ENCODE data around the gene BTG4. TPM values are rescaled to one million over a fixed set of nuclear protein-coding genes. Genes with fewer than 3 reads are reported as not detected.

Gene BTG4
- total RNA-seq, 2 experiments from 2014 or later = not detected

DNA sequence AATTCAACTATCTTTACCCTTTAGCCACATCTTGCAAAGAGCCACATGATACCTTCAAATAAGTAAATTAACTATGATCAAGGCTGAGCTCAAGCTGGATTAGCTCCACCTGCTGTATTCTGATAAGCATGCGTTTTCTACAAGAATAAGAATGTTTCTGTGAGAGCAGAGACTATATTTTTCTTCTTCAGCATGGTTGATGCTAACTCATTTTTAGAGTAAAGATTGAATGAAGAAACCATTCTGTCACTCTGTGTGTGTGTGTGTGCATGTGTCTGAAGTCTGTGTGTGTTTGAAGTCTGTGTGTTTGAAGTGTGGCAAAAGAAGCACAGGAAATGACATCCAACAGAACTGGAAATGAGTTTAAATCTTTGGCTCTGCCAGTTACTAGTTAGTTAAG is 16.4 kb upstream of the BTG4 start:
- no peak for DNase-seq
- POLR2A ChIA-PET = interaction anchor here (0.7 kb wide), 1 partner anchor 10 kb away, joined by 3 read pairs; no protein-coding TSS in a partner anchor
- no peak overlapping the region for H3K4me3 Mint-ChIP-seq

GRCh38 chr11:111527279-111527678 is 15.1 kb upstream of the BTG4 start:
- Mint-ChIP-seq H3K4me1 (peaks cover 21% of the 10 kb centered on the region), H3K27me3 (no peaks in the 10 kb centered on the region), H3K27ac (no peak overlapping the region), H3K36me3 (ENCODE audit: low read depth) (no peaks in the 10 kb centered on the region), H3K4me3 (no peak overlapping the region), H3K9me3 (no peaks in the 10 kb centered on the region)
- no peak for DNase-seq
- ChIA-PET POLR2A (no interaction called here), CTCF (no interaction called here)

More for the DNA sequence above, 16.4 kb upstream of the BTG4 start:
- Mint-ChIP-seq H3K27ac (no peak overlapping the region), H3K36me3 (ENCODE audit: low read depth) (no peaks in the 10 kb centered on the region), H3K9me3 (no peaks in the 10 kb centered on the region), H3K4me1 (peaks cover 23% of the 10 kb centered on the region), H3K27me3 (no peaks in the 10 kb centered on the region)
- CTCF ChIA-PET = no interaction called here

DNA sequence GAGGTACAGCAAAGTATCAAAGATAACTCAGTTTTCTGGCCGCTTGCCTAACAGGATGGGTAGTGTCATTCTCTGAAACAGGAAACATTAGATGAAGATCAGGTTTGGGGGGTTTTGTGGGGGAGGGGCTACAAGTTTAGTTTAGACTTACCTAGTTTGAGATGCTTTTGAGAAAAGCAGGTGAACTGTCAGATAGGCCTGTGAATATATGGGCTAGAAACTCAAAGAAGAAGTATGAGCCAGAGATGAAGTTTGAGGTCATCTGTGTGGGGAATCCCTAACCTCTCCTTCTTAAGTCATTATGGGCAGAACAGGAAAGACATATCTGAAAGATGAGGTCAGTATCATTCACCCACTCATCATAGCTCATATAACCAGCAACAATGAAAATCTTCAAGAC is 14.3 kb upstream of the BTG4 start:
- H3K4me3 Mint-ChIP-seq = no peak overlapping the region
- H3K9me3 Mint-ChIP-seq = no peaks in the 10 kb centered on the region
- DNase-seq = no peak
- ChIA-PET POLR2A (no interaction called here), CTCF (no interaction called here)
- H3K36me3 Mint-ChIP-seq (ENCODE audit: low read depth) = no peaks in the 10 kb centered on the region
- H3K27me3 Mint-ChIP-seq = no peaks in the 10 kb centered on the region
- H3K27ac Mint-ChIP-seq = no peak overlapping the region
- H3K4me1 Mint-ChIP-seq = peaks cover 16% of the 10 kb centered on the region

GRCh38 chr11:111525456-111525855 is 13.3 kb upstream of the BTG4 start:
- CTCF ChIA-PET = no interaction called here
- H3K4me1 Mint-ChIP-seq = peaks cover 13% of the 10 kb centered on the region

DNA sequence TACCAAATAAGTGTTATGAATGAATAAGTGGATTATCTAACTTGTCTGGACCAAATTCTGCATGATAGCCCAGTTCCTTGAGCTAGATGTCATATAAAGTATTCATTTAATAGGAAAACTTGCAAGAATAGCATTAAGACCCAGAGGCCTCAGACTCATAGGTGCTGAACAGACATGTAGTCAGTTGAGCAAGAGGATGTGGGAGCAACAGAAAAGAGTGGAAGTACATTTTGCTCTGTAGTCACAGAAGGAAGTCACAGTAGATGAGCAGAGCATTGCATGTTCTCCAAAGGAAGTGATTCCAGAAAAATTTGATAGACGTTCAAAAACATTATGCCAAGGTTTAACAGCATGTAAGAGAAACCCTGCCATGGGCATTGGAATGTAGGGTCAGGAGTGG is 11.9 kb upstream of the BTG4 start:
- Mint-ChIP-seq H3K9me3 (no peaks in the 10 kb centered on the region), H3K4me3 (no peak overlapping the region), H3K27ac (no peak overlapping the region), H3K4me1 (peaks cover 12% of the 10 kb centered on the region), H3K27me3 (no peaks in the 10 kb centered on the region), H3K36me3 (ENCODE audit: low read depth) (no peaks in the 10 kb centered on the region)
- ChIA-PET CTCF (no interaction called here), POLR2A (no interaction called here)
- DNase-seq = no peak

More at GRCh38 chr11:111525456-111525855, 13.3 kb upstream of the BTG4 start:
- Mint-ChIP-seq H3K9me3 (no peaks in the 10 kb centered on the region), H3K27me3 (no peaks in the 10 kb centered on the region), H3K36me3 (ENCODE audit: low read depth) (no peaks in the 10 kb centered on the region), H3K4me3 (no peak overlapping the region), H3K27ac (no peak overlapping the region)
- POLR2A ChIA-PET = no interaction called here
- DNase-seq = no peak

GRCh38 chr11:111523343-111523742 is 11.2 kb upstream of the BTG4 start:
- Mint-ChIP-seq H3K27ac (no peak overlapping the region), H3K4me3 (no peak overlapping the region), H3K27me3 (no peaks in the 10 kb centered on the region), H3K36me3 (ENCODE audit: low read depth) (no peaks in the 10 kb centered on the region), H3K4me1 (peaks cover 5% of the 10 kb centered on the region), H3K9me3 (no peaks in the 10 kb centered on the region)
- ChIA-PET CTCF (interaction anchor here (0.9 kb wide), 1 partner anchor 10 kb away, joined by 6 read pairs; no protein-coding TSS in a partner anchor), POLR2A (no interaction called here)
- DNase-seq = no peak

DNA sequence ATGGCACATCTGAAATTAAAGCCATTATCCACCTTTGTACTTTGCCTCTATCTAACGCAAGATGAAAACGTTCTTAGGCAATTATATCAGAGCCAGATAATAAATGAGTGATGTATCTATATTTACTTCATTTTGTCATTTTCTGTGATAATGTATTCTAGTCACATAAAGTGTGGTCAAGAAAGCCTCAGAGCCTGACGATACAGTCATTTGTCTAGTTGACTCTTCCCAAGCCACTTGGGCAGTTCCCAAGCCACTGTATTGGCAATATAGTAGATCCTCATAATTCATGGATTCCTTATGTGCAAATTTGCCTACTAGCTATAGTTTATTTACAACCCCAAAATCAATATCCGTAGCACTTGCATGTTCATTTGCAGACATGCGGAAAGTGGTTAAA is 10.2 kb upstream of the BTG4 start:
- CTCF ChIA-PET = interaction anchor here (0.7 kb wide), 1 partner anchor 179 kb away, joined by 3 read pairs; no protein-coding TSS in a partner anchor
- H3K27ac Mint-ChIP-seq = no peak overlapping the region
- no peak for DNase-seq
- peaks cover 2% of the 10 kb centered on the region for H3K27me3 Mint-ChIP-seq
- no peaks in the 10 kb centered on the region for H3K36me3 Mint-ChIP-seq (ENCODE audit: low read depth)
- H3K4me1 Mint-ChIP-seq = peaks cover 5% of the 10 kb centered on the region
- no peak overlapping the region for H3K4me3 Mint-ChIP-seq
- POLR2A ChIA-PET = interaction anchor here (0.7 kb wide), 1 partner anchor 9 kb away, joined by 3 read pairs; no protein-coding TSS in a partner anchor
- no peaks in the 10 kb centered on the region for H3K9me3 Mint-ChIP-seq

DNA sequence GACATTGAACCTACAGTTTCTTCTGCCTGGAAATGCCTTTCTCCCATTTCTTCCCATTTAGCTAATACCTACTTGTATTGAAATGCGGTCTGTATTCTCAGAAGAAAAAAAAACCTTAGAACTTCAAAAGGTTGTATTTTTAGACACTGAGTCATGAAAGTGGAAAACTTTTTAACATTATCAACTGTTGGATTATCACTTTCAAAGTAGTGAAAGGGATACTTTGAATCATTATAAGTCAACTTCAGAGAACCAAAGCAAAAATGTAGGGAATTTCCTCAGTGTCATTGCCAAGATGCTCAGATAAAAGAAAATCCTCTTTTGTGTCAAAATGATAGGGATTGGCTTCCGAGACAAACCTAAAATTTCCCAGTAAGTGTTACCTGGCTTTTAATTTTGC is 8.9 kb upstream of the BTG4 start:
- peaks cover 3% of the 10 kb centered on the region for H3K27me3 Mint-ChIP-seq
- ChIA-PET CTCF (no interaction called here), POLR2A (no interaction called here)
- H3K4me1 Mint-ChIP-seq = peaks cover under 1% of the 10 kb centered on the region
- no peaks in the 10 kb centered on the region for H3K36me3 Mint-ChIP-seq (ENCODE audit: low read depth)
- no peak for DNase-seq
- H3K27ac Mint-ChIP-seq = no peak overlapping the region
- H3K4me3 Mint-ChIP-seq = no peak overlapping the region
- no peaks in the 10 kb centered on the region for H3K9me3 Mint-ChIP-seq

- Mint-ChIP-seq H3K36me3 (ENCODE audit: low read depth) (no peaks in the 10 kb centered on the region), H3K4me1 (no peaks in the 10 kb centered on the region), H3K27me3 (peaks cover 4% of the 10 kb centered on the region), H3K9me3 (no peaks in the 10 kb centered on the region), H3K4me3 (no peak overlapping the region), H3K27ac (no peak overlapping the region)
- ChIA-PET POLR2A (no interaction called here), CTCF (no interaction called here)
- DNase-seq = no peak
Observed at GRCh38 chr11:111520560-111520959, 8.4 kb upstream of the BTG4 start.

DNA sequence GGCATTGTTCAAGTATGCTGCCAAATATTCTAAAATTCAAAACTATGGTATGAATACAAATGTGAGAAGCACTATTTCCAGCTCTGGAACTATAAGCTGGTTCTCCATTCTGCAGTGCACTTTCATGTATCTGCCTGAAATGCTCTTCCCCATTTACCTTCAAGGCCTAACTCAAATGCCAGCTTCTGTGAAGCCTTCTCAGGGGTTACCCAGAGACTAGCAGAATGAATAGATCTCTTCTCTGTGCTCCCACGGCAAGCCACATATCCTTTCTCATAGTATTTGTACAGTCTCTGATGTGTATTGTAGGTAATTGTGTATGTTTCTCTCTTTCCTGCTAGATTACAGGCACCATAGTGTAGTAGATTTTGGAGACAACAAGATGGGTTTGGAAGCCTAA is 6.5 kb upstream of the BTG4 start:
- H3K4me3 Mint-ChIP-seq = no peak overlapping the region
- H3K27ac Mint-ChIP-seq = no peak overlapping the region
- ChIA-PET CTCF (no interaction called here), POLR2A (no interaction called here)
- no peak for DNase-seq
- no peaks in the 10 kb centered on the region for H3K9me3 Mint-ChIP-seq
- peaks cover 5% of the 10 kb centered on the region for H3K4me1 Mint-ChIP-seq
- H3K36me3 Mint-ChIP-seq (ENCODE audit: low read depth) = no peaks in the 10 kb centered on the region
- H3K27me3 Mint-ChIP-seq = peaks cover 19% of the 10 kb centered on the region

GRCh38 chr11:111515591-111515990 is 3.4 kb upstream of the BTG4 start:
- Mint-ChIP-seq H3K27me3 (peaks cover 41% of the 10 kb centered on the region), H3K4me3 (no peak overlapping the region), H3K9me3 (no peaks in the 10 kb centered on the region), H3K4me1 (peaks cover 14% of the 10 kb centered on the region), H3K27ac (no peak overlapping the region), H3K36me3 (ENCODE audit: low read depth) (no peaks in the 10 kb centered on the region)
- no peak for DNase-seq
- ChIA-PET CTCF (no interaction called here), POLR2A (no interaction called here)

GRCh38 chr11:111514216-111515031 is 2.2 kb upstream of the BTG4 start, which contains the start of gene HOATZ:
Gene HOATZ, plus strand, starts transcription at chr11:111514778. Its CDS starts 7 bp downstream, at chr11:111514785.
- peaks cover 45% of the 10 kb centered on the region for H3K27me3 Mint-ChIP-seq
- no peaks in the 10 kb centered on the region for H3K36me3 Mint-ChIP-seq (ENCODE audit: low read depth)
- no peak within 1 kb of the TSS for H3K27ac Mint-ChIP-seq
- no peak for DNase-seq
- H3K9me3 Mint-ChIP-seq = no peaks in the 10 kb centered on the region
- peaks cover 14% of the 10 kb centered on the region for H3K4me1 Mint-ChIP-seq
- POLR2A ChIA-PET = no interaction called here
- H3K4me3 Mint-ChIP-seq = no peak within 1 kb of the TSS
- CTCF ChIA-PET = interaction anchor here (1.0 to 2.2 kb wide), 2 partner anchors 19 to 68 kb away, joined by 3 to 6 read pairs; no protein-coding TSS in a partner anchor

- peaks cover 14% of the 10 kb centered on the region for H3K4me1 Mint-ChIP-seq
- no peak for DNase-seq
- ChIA-PET CTCF (interaction anchor here (0.8 to 2.2 kb wide), 3 partner anchors 10 to 74 kb away, joined by 3 to 6 read pairs (median 6); no protein-coding TSS in a partner anchor), POLR2A (interaction anchor here (0.6 kb wide), 1 partner anchor 9 kb away, joined by 3 read pairs; no protein-coding TSS in a partner anchor)
- H3K27me3 Mint-ChIP-seq = peaks cover 48% of the 10 kb centered on the region
- no peaks in the 10 kb centered on the region for H3K9me3 Mint-ChIP-seq
- H3K4me3 Mint-ChIP-seq = no peak overlapping the region
- H3K36me3 Mint-ChIP-seq (ENCODE audit: low read depth) = no peaks in the 10 kb centered on the region
- no peak overlapping the region for H3K27ac Mint-ChIP-seq
Observed at GRCh38 chr11:111513240-111513605, 1.0 kb upstream of the BTG4 start.

DNA sequence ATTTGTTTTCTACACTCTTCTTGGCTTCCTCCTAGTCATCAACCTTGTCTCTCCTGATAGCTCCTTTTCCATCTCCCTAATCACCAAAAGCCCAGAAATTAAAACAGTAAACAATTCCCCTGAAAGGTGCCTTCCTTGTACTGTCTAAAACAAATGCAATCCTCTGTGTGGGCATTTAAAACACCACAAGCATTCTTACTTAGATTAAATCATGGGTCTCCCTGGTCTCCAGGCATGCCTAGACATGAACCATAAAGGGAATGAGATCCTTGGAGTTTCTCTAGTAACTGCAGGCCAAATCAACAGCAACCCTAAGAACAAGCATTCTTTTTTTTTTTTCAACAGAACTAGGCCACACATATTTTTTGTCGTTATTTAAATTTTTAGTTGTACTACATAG is 1.9 kb downstream of the BTG4 start:
- Mint-ChIP-seq H3K4me1 (peaks cover 14% of the 10 kb centered on the region), H3K36me3 (ENCODE audit: low read depth) (no peaks in the 10 kb centered on the region), H3K4me3 (no peak overlapping the region), H3K9me3 (no peaks in the 10 kb centered on the region), H3K27ac (no peak overlapping the region), H3K27me3 (peaks cover 63% of the 10 kb centered on the region)
- no peak for DNase-seq
- ChIA-PET POLR2A (no interaction called here), CTCF (no interaction called here)
